IMR-90 (cell line): ENCODE measurements around the gene DENND5A. TPM values are rescaled to one million over a fixed set of nuclear protein-coding genes. Genes with fewer than 3 reads are reported as not detected.

Source experiments
- CHD1 ChIP-seq: IDR thresholded peaks from 2 replicates; pipeline ENCODE4 v1.6.1; 2012; ENCODE audit warnings: low read depth, low read length, improper control_type of control experiment
- polyA plus RNA-seq, 3 experiments: library from polyadenylated mRNA; depleted of rRNA; stranded (reverse); fragments of >200 nt; gene quantifications; 2 replicates each; pipeline ENCODE4 v1.2.3, GENCODE V29; 2012; ENCODE audit warnings: low replicate concordance in 1 of 3
- total RNA-seq: library from RNA; depleted of rRNA; stranded (reverse); fragments of >200 nt; gene quantifications from 2 replicates; pipeline ENCODE4 v1.2.3, GENCODE V29; 2012
- TF ChIP-seq, protein P1 (sequence below): fragments of 150-350 bp; IDR thresholded peaks from 2 replicates; pipeline ENCODE4 v1.6.1; 2017; ENCODE audit warnings: mild to moderate bottlenecking, antibody characterized with exemption, low read length, low read depth
- TF ChIP-seq, protein P2 (sequence below): fragments of 150-350 bp; IDR thresholded peaks from 2 replicates; pipeline ENCODE4 v1.6.1; 2016; ENCODE audit warnings: low read depth, mild to moderate bottlenecking, low read length, moderate library complexity, borderline replicate concordance

DENND5A gene
- total and polyA plus RNA-seq, 2 of the 4 experiments (the other 2 are of a cell fraction): 179 to 192 TPM

DNA sequence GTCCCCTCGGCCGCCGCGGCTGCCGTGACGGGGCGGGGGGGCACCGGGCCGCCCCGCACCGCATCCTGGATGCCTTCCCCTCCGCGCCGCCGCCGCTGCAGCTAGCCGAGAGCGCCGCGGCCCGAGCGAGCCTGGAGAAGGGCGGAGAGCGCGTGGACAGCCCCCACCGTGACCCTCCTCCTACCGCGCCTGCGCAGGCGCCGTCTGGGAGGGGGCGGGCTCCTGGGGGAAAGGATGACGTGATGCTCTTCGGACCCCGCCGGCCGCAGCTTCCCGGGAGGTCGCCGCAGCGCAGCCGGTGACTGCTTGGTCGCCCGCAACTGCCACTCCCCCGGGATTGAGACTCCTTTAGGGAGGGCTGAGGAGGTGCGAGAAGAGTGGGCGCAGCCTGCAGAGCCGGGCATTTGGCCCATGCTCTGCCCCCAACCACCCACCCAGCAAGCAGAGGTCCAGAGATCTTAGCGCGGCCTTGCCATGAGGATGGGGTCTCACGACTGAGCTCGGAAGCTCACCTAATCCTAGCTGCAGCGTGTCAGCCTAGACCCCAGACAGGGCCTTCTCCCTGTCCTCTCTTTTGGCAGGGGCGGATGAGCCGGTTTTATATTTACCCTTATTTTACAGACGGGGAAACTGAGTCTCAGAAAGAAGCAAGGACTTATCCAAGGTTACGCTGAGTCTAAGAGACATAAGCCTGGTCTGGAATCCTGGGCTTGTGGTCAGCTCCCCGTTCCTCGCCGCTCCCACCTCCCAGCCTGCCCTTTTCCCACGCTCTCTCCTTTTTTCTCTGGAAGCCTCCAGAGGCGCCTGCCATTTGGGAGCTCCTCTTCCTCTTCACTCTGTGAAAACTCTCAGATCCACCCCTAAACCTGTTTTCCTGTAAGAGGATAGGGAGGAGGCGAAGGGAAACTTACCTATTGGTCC is at the start of gene DENND5A (continued):
- TF ChIP-seq, protein P1, sequence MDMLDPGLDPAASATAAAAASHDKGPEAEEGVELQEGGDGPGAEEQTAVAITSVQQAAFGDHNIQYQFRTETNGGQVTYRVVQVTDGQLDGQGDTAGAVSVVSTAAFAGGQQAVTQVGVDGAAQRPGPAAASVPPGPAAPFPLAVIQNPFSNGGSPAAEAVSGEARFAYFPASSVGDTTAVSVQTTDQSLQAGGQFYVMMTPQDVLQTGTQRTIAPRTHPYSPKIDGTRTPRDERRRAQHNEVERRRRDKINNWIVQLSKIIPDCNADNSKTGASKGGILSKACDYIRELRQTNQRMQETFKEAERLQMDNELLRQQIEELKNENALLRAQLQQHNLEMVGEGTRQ: 0 out of 2 replicates have a peak, but pooled peaks have one; percentile 7
- no peak for TF ChIP-seq CHD1
- TF ChIP-seq, protein P2, sequence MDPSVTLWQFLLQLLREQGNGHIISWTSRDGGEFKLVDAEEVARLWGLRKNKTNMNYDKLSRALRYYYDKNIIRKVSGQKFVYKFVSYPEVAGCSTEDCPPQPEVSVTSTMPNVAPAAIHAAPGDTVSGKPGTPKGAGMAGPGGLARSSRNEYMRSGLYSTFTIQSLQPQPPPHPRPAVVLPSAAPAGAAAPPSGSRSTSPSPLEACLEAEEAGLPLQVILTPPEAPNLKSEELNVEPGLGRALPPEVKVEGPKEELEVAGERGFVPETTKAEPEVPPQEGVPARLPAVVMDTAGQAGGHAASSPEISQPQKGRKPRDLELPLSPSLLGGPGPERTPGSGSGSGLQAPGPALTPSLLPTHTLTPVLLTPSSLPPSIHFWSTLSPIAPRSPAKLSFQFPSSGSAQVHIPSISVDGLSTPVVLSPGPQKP: no peak
